ENCODE data around the gene ZNF487. TPM values are rescaled to one million over a fixed set of nuclear protein-coding genes. Genes with fewer than 3 reads are reported as not detected.

Gene ZNF487
- total and polyA plus RNA-seq, 2 experiments from 2014 or later = 5.5 to 11.0 TPM

- no peaks in the 10 kb centered on the region for H3K27me3 ChIP-seq (replicated peaks; ENCODE audit: insufficient read depth)
- no peak overlapping the region for H3K4me3 ChIP-seq
- H3K9me2 ChIP-seq (ENCODE audit: insufficient read depth) = no peaks in the 10 kb centered on the region
- no peak overlapping the region for H3K4me2 ChIP-seq (ENCODE audit: unreplicated experiment)
- H3K9me3 ChIP-seq (ENCODE audit: low read depth) = no peaks in the 10 kb centered on the region
- H3K4me1 ChIP-seq (ENCODE audit: insufficient read depth) = no peaks in the 10 kb centered on the region; the same call in 1 of the 2 replicates
- H3K27ac ChIP-seq = no peak overlapping the region
- no peak for DNase-seq
- no peak overlapping the region for H2AFZ ChIP-seq
- peaks cover 7% of the 10 kb centered on the region; the same call in 1 of the 2 replicates for H3F3A ChIP-seq (ENCODE audit: insufficient read depth)
- no peak for TF ChIP-seq EZH2 (IDR thresholded peaks at IDR 0.05; ENCODE audit: insufficient read depth, poor library complexity, severe bottlenecking)
- no peak for TF ChIP-seq EZH2phosphoT487 (IDR thresholded peaks at IDR 0.05; ENCODE audit: insufficient read depth, low read depth)
- H3K36me3 ChIP-seq (ENCODE audit: low read depth) = peaks cover 14% of the 10 kb centered on the region; the same call in 1 of the 2 replicates
- H3K9ac ChIP-seq = no peak overlapping the region
- no peaks in the 10 kb centered on the region for H3K79me2 ChIP-seq (ENCODE audit: insufficient read depth)
- WGBS, 2 experiments (ENCODE audit: low coverage in 1 of 2, low lambda C conversion rate in 2 of 2, missing lambda C conversion rate in 2 of 2) = 70 to 79% methylated on average over 2 of the region's 2 CpGs
- in situ Hi-C loops (cut with MboI) = no loop called here
- H4K20me1 ChIP-seq (ENCODE audit: insufficient read depth) = no peaks in the 10 kb centered on the region
Observed at GRCh38 chr10:43482319-43483078, 45.6 kb downstream of the ZNF487 start.

GRCh38 chr10:43491855-43492254 is 54.9 kb downstream of the ZNF487 start:
- Histone ChIP-seq H3F3A (ENCODE audit: insufficient read depth) (no peaks in the 10 kb centered on the region), H3K27me3 (replicated peaks; ENCODE audit: insufficient read depth) (no peaks in the 10 kb centered on the region), H3K79me2 (ENCODE audit: insufficient read depth) (no peaks in the 10 kb centered on the region), H3K4me1 (ENCODE audit: insufficient read depth) (no peaks in the 10 kb centered on the region), H3K9me3 (ENCODE audit: low read depth) (no peaks in the 10 kb centered on the region), H3K9ac (no peak overlapping the region), H3K4me3 (no peak overlapping the region), H4K20me1 (ENCODE audit: insufficient read depth) (no peaks in the 10 kb centered on the region), H3K9me2 (ENCODE audit: insufficient read depth) (no peaks in the 10 kb centered on the region), H2AFZ (no peak overlapping the region), H3K36me3 (ENCODE audit: low read depth) (no peaks in the 10 kb centered on the region), H3K4me2 (ENCODE audit: unreplicated experiment) (no peak overlapping the region), H3K27ac (no peak overlapping the region)
- DNase-seq = no peak
- in situ Hi-C loops (cut with MboI) = no loop called here
- TF ChIP-seq EZH2 (IDR thresholded peaks at IDR 0.05; ENCODE audit: insufficient read depth, poor library complexity, severe bottlenecking) = no peak
- no peak for TF ChIP-seq EZH2phosphoT487 (IDR thresholded peaks at IDR 0.05; ENCODE audit: insufficient read depth, low read depth)
- WGBS, 2 experiments (ENCODE audit: low coverage in 1 of 2, low lambda C conversion rate in 2 of 2, missing lambda C conversion rate in 2 of 2) = 46 to 49% methylated on average over 5 of the region's 5 CpGs

GRCh38 chr10:43502931-43503330 is 66.0 kb downstream of the ZNF487 start:
- Histone ChIP-seq H3F3A (ENCODE audit: insufficient read depth) (no peaks in the 10 kb centered on the region), H3K27ac (no peak overlapping the region), H3K9ac (no peak overlapping the region), H3K27me3 (replicated peaks; ENCODE audit: insufficient read depth) (no peaks in the 10 kb centered on the region), H3K9me3 (ENCODE audit: low read depth) (no peaks in the 10 kb centered on the region), H3K36me3 (ENCODE audit: low read depth) (no peaks in the 10 kb centered on the region), H4K20me1 (ENCODE audit: insufficient read depth) (no peaks in the 10 kb centered on the region), H3K9me2 (ENCODE audit: insufficient read depth) (no peaks in the 10 kb centered on the region), H2AFZ (no peak overlapping the region), H3K4me3 (no peak overlapping the region), H3K4me2 (ENCODE audit: unreplicated experiment) (no peak overlapping the region), H3K4me1 (ENCODE audit: insufficient read depth) (no peaks in the 10 kb centered on the region), H3K79me2 (ENCODE audit: insufficient read depth) (no peaks in the 10 kb centered on the region)
- no peak for TF ChIP-seq EZH2 (IDR thresholded peaks at IDR 0.05; ENCODE audit: insufficient read depth, poor library complexity, severe bottlenecking)
- TF ChIP-seq EZH2phosphoT487 (IDR thresholded peaks at IDR 0.05; ENCODE audit: insufficient read depth, low read depth) = no peak
- in situ Hi-C loops (cut with MboI) = no loop called here
- DNase-seq = no peak

GRCh38 chr10:43524434-43525247 is 87.7 kb downstream of the ZNF487 start:
- Histone ChIP-seq H3K9ac (no peak overlapping the region), H2AFZ (no peak overlapping the region), H3K36me3 (ENCODE audit: low read depth) (no peaks in the 10 kb centered on the region), H3K9me2 (ENCODE audit: insufficient read depth) (no peaks in the 10 kb centered on the region), H3K27ac (no peak overlapping the region), H4K20me1 (ENCODE audit: insufficient read depth) (no peaks in the 10 kb centered on the region), H3F3A (ENCODE audit: insufficient read depth) (no peaks in the 10 kb centered on the region), H3K79me2 (ENCODE audit: insufficient read depth) (no peaks in the 10 kb centered on the region), H3K4me2 (ENCODE audit: unreplicated experiment) (no peak overlapping the region), H3K4me1 (ENCODE audit: insufficient read depth) (no peaks in the 10 kb centered on the region), H3K4me3 (no peak overlapping the region), H3K27me3 (replicated peaks; ENCODE audit: insufficient read depth) (no peaks in the 10 kb centered on the region), H3K9me3 (ENCODE audit: low read depth) (peaks cover 11% of the 10 kb centered on the region)
- DNase-seq = no peak
- in situ Hi-C loops (cut with MboI) = no loop called here
- TF ChIP-seq EZH2 (IDR thresholded peaks at IDR 0.05; ENCODE audit: insufficient read depth, poor library complexity, severe bottlenecking) (no peak), EZH2phosphoT487 (IDR thresholded peaks at IDR 0.05; ENCODE audit: insufficient read depth, low read depth) (no peak)
- 13 to 21% methylated on average over 1 of the region's 1 CpG for WGBS, 2 experiments (ENCODE audit: low coverage in 1 of 2, low lambda C conversion rate in 2 of 2, missing lambda C conversion rate in 2 of 2)

Small RNAs within 50 kb of the gene (small RNA-seq; reads per million reads assigned to genes)
- not detected for gene RNU7-193P (ENCODE audit: low read depth, low replicate concordance)
- gene SNORD3J (ENCODE audit: low read depth, low replicate concordance) = 0.68 reads per million, percentile 18 among the genes with 10 or more reads in this experiment

Other genes with a start within 250 kb of the ZNF487 start
- 0.11 TPM in 1 of 2 replicates, not detected in the other for gene RASGEF1A, start 170.0 kb upstream of the ZNF487 start, total RNA-seq (2014; rRNA removed; shearing (Covaris generic))
- gene RASGEF1A, start 170.0 kb upstream of the ZNF487 start, polyA plus RNA-seq (2016; fragmentation: Nextera tagmentation; extraction: Ambion mirVana) = 0.28 TPM in 1 of 2 replicates, not detected in the other
- not detected in 2 replicates for gene FXYD4, start 65.5 kb upstream of the ZNF487 start, total RNA-seq (2014; rRNA removed; shearing (Covaris generic))
- not detected in 2 replicates for gene FXYD4, start 65.5 kb upstream of the ZNF487 start, polyA plus RNA-seq (2016; fragmentation: Nextera tagmentation; extraction: Ambion mirVana)
- 158 and 172 TPM in 2 replicates for gene HNRNPF, start 27.9 kb upstream of the ZNF487 start, total RNA-seq (2014; rRNA removed; shearing (Covaris generic))
- gene HNRNPF, start 27.9 kb upstream of the ZNF487 start, polyA plus RNA-seq (2016; fragmentation: Nextera tagmentation; extraction: Ambion mirVana) = 106 and 116 TPM in 2 replicates
- 6.2 and 6.3 TPM in 2 replicates for gene ZNF239, start 137.5 kb downstream of the ZNF487 start, total RNA-seq (2014; rRNA removed; shearing (Covaris generic))
- gene ZNF239, start 137.5 kb downstream of the ZNF487 start, polyA plus RNA-seq (2016; fragmentation: Nextera tagmentation; extraction: Ambion mirVana) = 5.7 and 6.8 TPM in 2 replicates
- 1.5 and 6.7 TPM in 2 replicates for gene ZNF485, start 169.3 kb downstream of the ZNF487 start, total RNA-seq (2014; rRNA removed; shearing (Covaris generic))
- gene ZNF485, start 169.3 kb downstream of the ZNF487 start, polyA plus RNA-seq (2016; fragmentation: Nextera tagmentation; extraction: Ambion mirVana) = 1.7 and 1.9 TPM in 2 replicates
- gene ZNF32, start 211.8 kb downstream of the ZNF487 start, total RNA-seq (2014; rRNA removed; shearing (Covaris generic)) = 24.6 and 32.1 TPM in 2 replicates
- 39.7 and 42.1 TPM in 2 replicates for gene ZNF32, start 211.8 kb downstream of the ZNF487 start, polyA plus RNA-seq (2016; fragmentation: Nextera tagmentation; extraction: Ambion mirVana)

Measured in GM23248 (cell line).